T-helper 9 cell (primary cell): Measurements from ENCODE around the gene SNAPIN.
A peak's percentile ranks its signal among the peaks of the same experiment; 100 is the strongest.

Experiments
- DNase-seq: peaks from one replicate; pipeline ENCODE4 v3.0.0-alpha.2; 2020

SNAPIN gene

GRCh38 chr1:153679337-153680119 lies 21.0 kb downstream of the SNAPIN start:
- DNase-seq = peak; percentile 16

DNA sequence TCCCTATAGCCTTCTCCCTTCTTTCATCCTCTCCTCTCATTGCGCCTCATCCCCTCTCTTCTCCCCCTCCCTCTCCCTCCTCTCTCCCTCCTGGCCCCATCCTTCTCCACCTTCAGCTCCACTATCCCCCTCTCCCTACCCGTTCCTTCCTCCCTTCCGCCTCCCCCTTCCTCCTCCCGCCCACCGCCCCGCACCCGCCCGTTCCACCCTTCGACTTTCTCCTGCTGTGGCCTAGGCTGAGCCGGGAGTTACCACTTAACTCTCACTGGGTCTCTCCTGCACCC lies 21.6 kb downstream of the SNAPIN start:
- no peak for DNase-seq

GRCh38 chr1:153682730-153683129 lies 24.2 kb downstream of the SNAPIN start:
- DNase-seq = no peak

- no peak for DNase-seq
Observed at GRCh38 chr1:153683854-153684253, 25.4 kb downstream of the SNAPIN start.

- no peak for DNase-seq
Observed at GRCh38 chr1:153684892-153685291, 26.4 kb downstream of the SNAPIN start.

DNA sequence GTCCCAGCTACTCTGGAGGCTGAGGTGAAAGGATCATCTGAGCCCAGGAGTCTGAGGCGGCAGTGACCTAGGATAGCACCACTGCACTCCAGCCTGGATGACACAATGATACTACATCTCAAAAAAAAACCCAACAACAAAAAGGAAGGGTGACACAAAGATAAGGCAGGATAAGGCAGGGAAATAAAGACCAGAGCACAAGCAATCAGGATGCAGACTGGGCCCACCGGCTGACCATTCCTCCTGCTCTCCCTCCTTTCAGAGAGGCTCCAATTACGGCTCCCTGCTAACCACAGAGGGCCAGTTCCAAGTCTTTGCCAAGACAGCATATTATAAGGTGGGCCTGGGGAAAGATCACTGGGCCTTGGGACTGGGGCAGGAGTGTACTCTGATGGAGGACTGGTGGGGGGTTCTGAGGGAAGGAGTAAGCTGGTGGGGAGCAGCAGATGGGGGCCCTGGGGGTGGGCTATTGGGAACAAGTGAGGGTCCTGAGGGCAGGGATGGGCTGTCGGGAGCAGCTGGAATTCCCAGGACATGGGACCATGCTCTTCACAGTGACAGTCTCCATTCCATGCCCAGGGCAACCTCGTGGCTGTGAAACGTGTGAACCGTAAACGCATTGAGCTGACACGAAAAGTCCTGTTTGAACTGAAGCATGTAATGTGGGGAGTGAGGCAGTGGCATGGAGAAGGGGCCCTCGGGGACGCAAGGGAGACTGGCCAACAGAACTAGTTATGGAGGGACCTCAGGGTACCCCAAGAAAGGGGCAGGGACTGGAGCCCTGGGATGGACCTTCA lies 27.2 kb downstream of the SNAPIN start:
- DNase-seq = no peak

- DNase-seq = no peak
Observed at GRCh38 chr1:153687346-153688125, 29.0 kb downstream of the SNAPIN start.

DNA sequence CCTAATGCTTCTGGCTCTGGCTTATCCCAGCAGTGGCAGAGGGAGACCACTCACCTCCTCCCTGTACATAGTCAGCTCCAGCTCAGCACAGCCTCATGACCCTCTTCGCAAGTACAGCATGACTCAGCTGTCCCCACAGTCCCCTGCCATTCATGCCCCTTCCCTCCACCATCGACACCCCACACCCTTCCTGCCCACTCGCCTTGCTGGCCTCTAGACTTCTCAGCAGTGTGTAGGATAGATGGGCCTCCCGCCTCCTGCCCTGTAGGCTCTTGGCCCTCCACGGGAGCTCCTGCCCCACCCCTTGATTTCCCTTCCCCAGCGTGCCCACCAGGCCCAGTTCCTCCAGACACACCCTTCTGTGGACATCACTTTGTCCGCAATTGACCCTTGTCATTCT lies 29.8 kb downstream of the SNAPIN start:
- no peak for DNase-seq

DNA sequence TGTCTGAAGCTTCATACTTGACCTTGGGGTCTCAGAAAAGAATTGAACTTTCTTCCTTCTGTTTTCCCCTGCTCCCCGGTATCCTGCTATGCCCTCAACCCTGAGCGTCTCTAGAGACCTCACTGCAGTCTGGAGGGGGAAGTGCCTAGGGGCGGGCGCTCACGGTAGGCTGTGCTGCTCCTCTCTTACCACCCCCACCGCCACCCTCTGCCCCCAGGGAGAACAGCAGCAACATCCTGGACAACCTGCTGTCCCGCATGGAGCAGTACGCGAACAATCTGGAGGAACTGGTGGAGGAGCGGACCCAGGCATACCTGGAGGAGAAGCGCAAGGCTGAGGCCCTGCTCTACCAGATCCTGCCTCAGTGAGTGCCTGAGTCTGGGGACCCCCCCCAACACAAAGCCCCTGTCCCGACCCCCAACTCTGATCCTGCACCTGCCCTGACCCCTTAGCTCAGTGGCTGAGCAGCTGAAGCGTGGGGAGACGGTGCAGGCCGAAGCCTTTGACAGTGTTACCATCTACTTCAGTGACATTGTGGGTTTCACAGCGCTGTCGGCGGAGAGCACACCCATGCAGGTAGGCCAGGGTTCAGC lies 30.3 kb downstream of the SNAPIN start:
- DNase-seq = no peak

- DNase-seq = no peak
Observed at GRCh38 chr1:153693466-153693865, 35.0 kb downstream of the SNAPIN start.

- no peak for DNase-seq
Observed at GRCh38 chr1:153696741-153697140, 38.2 kb downstream of the SNAPIN start.

DNA sequence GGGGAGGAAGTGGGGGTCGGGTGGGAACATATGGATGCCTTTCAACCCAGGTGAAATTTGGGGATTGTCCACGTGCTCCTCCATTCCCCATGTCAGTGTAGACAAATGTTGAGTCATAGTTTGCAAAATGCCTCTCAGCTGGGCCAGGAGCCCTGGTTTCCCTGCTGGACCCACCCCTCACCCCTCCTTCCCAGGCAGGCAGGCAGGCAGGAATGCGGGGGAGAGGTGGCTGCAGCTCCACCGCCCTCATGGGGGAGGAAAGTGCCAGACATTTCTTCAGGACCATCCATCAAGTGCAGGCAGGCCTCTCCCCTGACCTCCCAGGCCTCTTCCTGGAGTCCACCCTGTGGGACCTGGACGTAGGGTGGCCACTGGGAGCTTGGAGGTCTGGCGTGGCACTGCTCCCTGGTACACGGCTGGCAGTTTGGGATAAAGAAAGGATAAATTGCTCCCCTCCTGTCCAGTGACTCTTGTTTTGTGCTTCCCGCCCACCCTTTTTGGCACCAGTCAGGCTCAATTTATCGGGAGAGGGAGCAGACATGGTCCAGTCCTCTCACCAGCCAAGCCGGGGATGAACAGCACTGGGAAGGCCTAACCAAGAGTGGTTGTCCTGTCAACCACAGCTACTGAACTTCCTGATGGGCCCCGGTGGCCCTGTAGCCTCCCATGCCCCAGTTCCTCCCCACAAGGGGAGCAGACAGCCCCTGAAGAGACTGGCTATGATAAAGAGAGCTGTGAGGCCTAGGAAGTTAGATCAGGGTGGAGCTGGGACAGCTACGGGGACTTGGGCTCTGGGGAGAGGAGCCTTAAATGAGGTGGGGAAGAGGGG lies 38.9 kb downstream of the SNAPIN start:
- no peak for DNase-seq

- no peak for DNase-seq
Observed at GRCh38 chr1:153698020-153698922, 39.8 kb downstream of the SNAPIN start.

DNA sequence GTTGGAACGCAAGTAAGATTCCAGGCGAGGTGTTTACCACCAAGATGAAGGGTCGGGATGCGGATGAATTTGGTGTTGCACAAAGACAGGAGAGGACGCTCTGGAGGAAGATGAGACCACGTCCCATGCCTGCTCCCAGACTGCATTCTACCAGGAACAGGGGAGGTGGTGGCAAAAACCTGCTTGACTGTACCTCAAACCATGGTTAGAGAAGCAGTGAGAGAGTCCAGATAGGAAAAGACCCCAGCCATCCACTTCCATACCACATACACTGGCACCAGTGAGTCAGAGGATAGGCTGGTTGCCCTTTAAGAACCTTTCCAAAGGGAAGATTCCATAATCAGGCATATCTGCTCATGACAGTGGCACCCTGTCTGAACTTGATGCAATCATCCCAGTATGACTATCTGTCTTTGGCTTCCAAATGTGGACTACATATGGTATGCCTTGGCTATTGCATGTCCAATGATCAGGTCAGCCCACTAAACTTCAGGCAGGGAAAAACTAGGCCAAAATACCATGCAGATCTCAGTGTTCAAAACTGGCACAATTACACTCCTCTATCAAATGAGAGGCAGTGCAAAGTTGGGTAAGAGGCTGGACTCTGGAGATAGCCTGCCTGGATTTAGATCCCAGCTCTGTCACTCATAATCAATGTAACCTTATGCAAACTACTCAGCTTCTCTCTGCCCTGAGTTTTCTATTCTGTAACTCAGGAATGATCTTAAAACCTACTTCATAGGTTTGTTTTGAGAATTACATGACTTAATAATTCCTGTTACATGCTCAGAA lies 40.6 kb downstream of the SNAPIN start:
- DNase-seq = no peak

DNA sequence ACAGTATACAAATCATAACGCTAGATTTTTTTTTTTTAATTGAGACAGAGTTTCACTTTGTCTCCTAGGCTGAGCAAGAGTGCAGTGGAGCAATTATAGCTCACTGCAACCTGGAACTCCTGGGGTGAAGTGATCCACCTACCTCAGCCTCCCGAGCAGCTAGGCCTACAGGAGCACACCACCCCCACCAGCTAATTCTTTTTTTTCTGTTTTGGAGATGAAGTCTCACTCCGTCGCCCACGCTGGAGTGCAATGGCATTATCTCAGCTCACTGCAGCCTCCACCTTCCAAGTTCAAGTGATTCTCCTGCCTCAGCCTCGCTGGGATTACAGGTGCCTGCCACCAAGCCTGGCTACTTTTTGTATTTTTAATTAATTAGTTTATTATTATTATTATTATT lies 41.3 kb downstream of the SNAPIN start:
- no peak for DNase-seq

DNA sequence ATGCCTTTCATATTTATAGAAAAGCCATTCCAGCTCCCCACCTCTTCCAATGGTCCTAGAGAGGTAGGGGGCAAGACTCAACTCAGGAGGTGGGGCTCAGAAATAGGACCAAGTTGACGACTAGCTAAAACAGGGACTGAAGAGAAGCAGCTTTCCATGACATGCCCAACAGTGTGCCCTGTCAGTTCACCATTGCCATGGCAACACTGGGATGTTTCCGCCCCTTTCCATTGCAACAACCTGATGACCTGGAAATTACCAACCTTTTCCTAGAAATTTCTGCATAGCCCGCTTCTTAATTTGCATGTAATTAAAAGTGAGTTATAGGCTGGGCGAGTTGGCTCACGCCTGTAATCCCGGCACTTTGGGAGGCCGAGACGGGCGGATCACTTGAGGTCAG lies 47.0 kb downstream of the SNAPIN start:
- no peak for DNase-seq

GRCh38 chr1:153711026-153711425 lies 52.5 kb downstream of the SNAPIN start:
- DNase-seq = no peak
